Mucosa of descending colon (tissue), 3 donors: ENCODE results near the gene SETDB2. TPM values are rescaled to one million over a fixed set of nuclear protein-coding genes. Genes with fewer than 3 reads are reported as not detected.
"Not testable (repeated sequence)": the region's sequence is repeated elsewhere in the genome, so short reads cannot be mapped to it uniquely, and the experiment has no call there.

Experiments
- ATAC-seq: fragments of 200-7000 bp; cut with Tn5 transposase; one replicate; pipeline ENCODE4 v1.9.1; 2020; ENCODE audit warnings: mild to moderate bottlenecking, moderate library complexity
- DNase-seq, 3 donors: peaks; one replicate each; pipeline ENCODE4 v3.0.0-alpha.2; 2020
- H3K36me3 ChIP-seq: fragments of 200-600 bp; one replicate; pipeline ENCODE4 v1.8.0; 2021; ENCODE audit warnings: low read depth, mild to moderate bottlenecking
- H3K4me1 ChIP-seq: fragments of 200-600 bp; one replicate; pipeline ENCODE4 v1.8.0; 2021; ENCODE audit warnings: low read depth, mild to moderate bottlenecking
- H3K4me3 ChIP-seq: fragments of 200-600 bp; one replicate; pipeline ENCODE4 v1.8.0; 2021; ENCODE audit warnings: mild to moderate bottlenecking
- H3K9me3 ChIP-seq: fragments of 200-600 bp; one replicate; pipeline ENCODE4 v1.8.0; 2021; ENCODE audit warnings: mild to moderate bottlenecking
- CTCF ChIP-seq: fragments of 200-600 bp; IDR thresholded peaks from one replicate; pipeline ENCODE4 v1.8.0; 2022; ENCODE audit warnings: antibody characterized with exemption, mild to moderate bottlenecking
- intact Hi-C, 2 donors: fragments of 100-400 bp; cut with DNase I in 1 of 2; cut with micrococcal nuclease in 1 of 2; formaldehyde crosslinking; loops; one replicate each; pipeline versions ENCODE4 v1.11.0 to v1.11.1; 2022; cut with DNase I, micrococcal nuclease
- total RNA-seq, 3 donors: library from RNA; stranded (reverse); fragmentation: NEBNext Ultra II Directional in 2 of 3; extraction: Animal tissue kit (Norgen Biotek cat#: 25700) in 2 of 3; gene quantifications; one replicate each; pipeline versions ENCODE4 v1.2.1 to v1.2.4, GENCODE V29; 2021 to 2023
- donor health status: DM: no; HTN: no; CAD: no; lungs with moderate emphysema.
- donor health status: DM: no; HTN: no; CAD: no.
- donor health status: DM: no; HTN: yes; CAD: no.

The SETDB2 gene
- total RNA-seq, 3 donors from 2014 or later: 10.6 to 13.7 (median 11.7) TPM

GRCh38 chr13:49481788-49482187, 37.7 kb downstream of the SETDB2 start:
- Histone ChIP-seq H3K36me3 (no peaks in the 10 kb centered on the region), H3K4me1 (no peaks in the 10 kb centered on the region), H3K9me3 (no peaks in the 10 kb centered on the region), H3K4me3 (no peak overlapping the region)
- ATAC-seq: no peak
- TF ChIP-seq CTCF: no peak
- intact Hi-C loops: no loop called here
- no peak for DNase-seq

GRCh38 chr13:49488563-49488962, 44.5 kb downstream of the SETDB2 start:
- Histone ChIP-seq H3K4me1 (no peaks in the 10 kb centered on the region), H3K9me3 (no peaks in the 10 kb centered on the region), H3K4me3 (no peak overlapping the region), H3K36me3 (no peaks in the 10 kb centered on the region)
- intact Hi-C loops: no loop called here
- no peak for DNase-seq
- no peak for ATAC-seq
- no peak for TF ChIP-seq CTCF

DNA sequence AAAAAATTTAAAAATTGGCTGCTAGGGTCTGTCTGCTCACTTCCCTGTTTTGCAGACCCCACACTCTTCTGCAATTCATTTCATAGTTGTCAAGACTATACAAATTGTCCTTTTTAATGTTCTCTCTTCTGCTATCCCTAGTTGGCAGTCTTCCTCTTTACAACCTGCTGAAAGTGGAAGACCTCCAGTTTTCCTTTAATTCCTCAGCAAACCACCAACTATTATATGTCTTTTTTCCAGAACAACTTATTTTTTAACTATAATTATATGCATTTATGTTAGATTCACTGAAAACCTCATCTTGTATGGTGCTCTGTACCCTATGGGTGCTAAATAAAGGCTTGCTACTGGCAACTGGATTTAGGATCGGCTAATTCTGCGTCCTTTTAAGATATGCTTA, 50.6 kb downstream of the SETDB2 start:
- no peaks in the 10 kb centered on the region for H3K9me3 ChIP-seq
- H3K4me1 ChIP-seq: no peaks in the 10 kb centered on the region
- intact Hi-C loops: no loop called here
- peak overlapping the region; percentile 38 for H3K4me3 ChIP-seq
- no peak for TF ChIP-seq CTCF
- H3K36me3 ChIP-seq: no peaks in the 10 kb centered on the region
- ATAC-seq: no peak
- DNase-seq: no peak

- no peak for TF ChIP-seq CTCF
- H3K9me3 ChIP-seq: no peaks in the 10 kb centered on the region
- peak within 1 kb of the TSS; percentile 38 for H3K4me3 ChIP-seq
- intact Hi-C loops: no loop called here
- ATAC-seq (peak; percentile 93), DNase-seq (peak; percentile 85 to 90 (median 88))
- H3K4me1 ChIP-seq: no peaks in the 10 kb centered on the region
- H3K36me3 ChIP-seq: no peaks in the 10 kb centered on the region
These were observed 52.0 kb downstream of the SETDB2 start, which contains the start of gene PHF11 for GRCh38 chr13:49495783-49496762. Gene PHF11, plus strand, starts transcription at chr13:49495953. Its CDS starts 49 bp downstream, at chr13:49496002.

DNA sequence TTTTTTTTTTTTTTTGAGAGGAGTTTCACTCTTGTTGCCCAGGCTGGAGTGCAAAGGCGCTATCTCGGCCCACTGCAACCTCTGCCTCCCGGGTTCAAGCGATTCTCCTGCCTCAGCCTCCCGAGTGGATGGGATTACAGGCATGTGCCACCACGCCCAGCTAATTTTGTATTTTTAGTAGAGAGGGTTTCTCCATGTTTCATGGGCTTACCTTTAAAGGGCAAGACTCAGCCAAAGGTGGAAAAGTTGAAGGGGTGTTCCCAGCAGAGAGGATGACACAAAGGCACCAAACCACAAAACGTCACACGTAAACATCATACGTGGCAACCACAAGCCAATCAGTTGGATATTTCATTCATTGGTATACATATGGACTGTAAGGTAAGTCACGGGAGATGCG, 52.8 kb downstream of the SETDB2 start:
- DNase-seq, H3K4me1 ChIP-seq, H3K36me3 ChIP-seq, H3K4me3 ChIP-seq, ATAC-seq, H3K9me3 ChIP-seq, intact Hi-C loops: not testable (repeated sequence)

- intact Hi-C loops: no loop called here
- DNase-seq (no peak), ATAC-seq (no peak)
- no peaks in the 10 kb centered on the region for H3K9me3 ChIP-seq
- no peaks in the 10 kb centered on the region for H3K36me3 ChIP-seq
- TF ChIP-seq CTCF: no peak
- no peak overlapping the region for H3K4me3 ChIP-seq
- no peaks in the 10 kb centered on the region for H3K4me1 ChIP-seq
These were observed 53.2 kb downstream of the SETDB2 start for GRCh38 chr13:49497272-49497671.
